Neural cell (in vitro differentiated cells): Measurements from ENCODE around the gene ROR2.

Source experiments
- CTCF ChIP-seq: fragments of 450-650 bp; IDR thresholded peaks from 2 replicates; pipeline ENCODE4 v1.5.1; 2014; ENCODE audit warnings: antibody characterized with exemption, mild to moderate bottlenecking, moderate library complexity; ENCODE audit not compliant: poor library complexity, severe bottlenecking
- MXI1 ChIP-seq: fragments of 450-650 bp; conservative IDR thresholded peaks from 2 replicates; pipeline ENCODE4 v1.6.1; 2014; ENCODE audit warnings: antibody characterized with exemption, mild to moderate bottlenecking; ENCODE audit not compliant: poor library complexity, severe bottlenecking
- POLR2AphosphoS5 ChIP-seq: IDR thresholded peaks from 2 replicates; pipeline ENCODE4 v1.6.1; 2012
- RAD21 ChIP-seq: fragments of 450-650 bp; conservative IDR thresholded peaks from 2 replicates; pipeline ENCODE4 v1.6.1; 2014; ENCODE audit warnings: antibody characterized with exemption, mild to moderate bottlenecking, moderate library complexity
- REST ChIP-seq: IDR thresholded peaks from 2 replicates; pipeline ENCODE4 v1.6.1; 2012; ENCODE audit warnings: borderline replicate concordance
- TAF1 ChIP-seq: IDR thresholded peaks from 2 replicates; pipeline ENCODE4 v1.6.1; 2012; ENCODE audit warnings: low read depth

GRCh38 chr9:91682806-91683205 lies 267.2 kb downstream of the ROR2 start:
- TF ChIP-seq MXI1 (no peak), CTCF (no peak), REST (no peak), POLR2AphosphoS5 (no peak), RAD21 (no peak), TAF1 (no peak)
